ENCODE data around the gene MDP1. TPM values are rescaled to one million over a fixed set of nuclear protein-coding genes. Genes with fewer than 3 reads are reported as not detected.

Gene MDP1
- total and polyA plus RNA-seq, 10 of the 15 experiments (the other 5 are each of a cell fraction or from before 2014, with no cell fraction given) = 10.4 to 45.8 (median 23.5) TPM

GRCh38 chr14:24197056-24197450 is 18.8 kb downstream of the MDP1 start:
- in situ Hi-C loops (cut with MboI) (no loop called here), intact Hi-C loops (cut with micrococcal nuclease; ENCODE audit: unreplicated experiment) (no loop called here)
- 5% methylated on average over 1 of the region's 2 CpGs for WGBS (ENCODE audit: insufficient coverage, insufficient replicate concordance, low lambda C conversion rate, missing lambda C conversion rate)
- H3K4me1 ChIP-seq (ENCODE audit: control insufficient read depth, insufficient read depth, low read length) = peaks cover 15% of the 10 kb centered on the region
- DNase-seq (ENCODE audit: low read depth, low spot score) = no peak
- no TSS peak for BruUV-seq (replicated peaks)
- H3K4me2 ChIP-seq (ENCODE audit: control insufficient read depth, insufficient read depth) = peak overlapping the region; percentile 90
- H3K4me3 ChIP-seq = peak overlapping the region; percentile 68
- H3K9me3 ChIP-seq (replicated peaks; ENCODE audit: control insufficient read depth, insufficient read depth, low read length) = peaks cover 2% of the 10 kb centered on the region; the same call in 2 of the 3 replicates
- TF ChIP-seq MYB (IDR thresholded peaks at IDR 0.05; ENCODE audit: borderline replicate concordance, low read depth, low read length) (no peak), NFYB (IDR thresholded peaks at IDR 0.05; ENCODE audit: insufficient read depth, low read depth, low read length) (no peak), NBN (IDR thresholded peaks at IDR 0.05) (0 out of 2 replicates have a peak, but pooled peaks have one; percentile 16)
- ChIA-PET POLR2A (interaction anchor here (0.8 to 3.9 kb wide), 9 partner anchors 13 to 82 kb away, joined by 3 to 50 read pairs (median 6); partner anchors contain the start of genes CHMP4A, GMPR2, IRF9 and NEDD8), CTCF (interaction anchor here (1.8 kb wide), 1 partner anchor 35 kb away, joined by 7 read pairs; the partner anchor contains the start of gene IRF9), SMC1A (ENCODE audit: uncharacterized antibody, unreplicated experiment) (interaction anchor here (1.2 to 2.5 kb wide), 3 partner anchors 11 to 101 kb away, joined by 3 to 10 read pairs (median 8); partner anchors contain the start of gene TINF2), RAD21 (ENCODE audit: unreplicated experiment) (interaction anchor here (1.4 to 2.4 kb wide), 2 partner anchors 36 to 111 kb away, joined by 3 to 9 read pairs; partner anchors contain the start of genes CIDEB and IRF9)
- H3K27me3 ChIP-seq (replicated peaks in 1 of 2; ENCODE audit: control insufficient read depth in 2 of 2, insufficient read depth in 2 of 2, low read length in 1 of 2) = no peaks in the 10 kb centered on the region
- FAIRE-seq = no peak
- H3K27ac ChIP-seq (ENCODE audit: control insufficient read depth, insufficient read depth) = peak overlapping the region; percentile 96
- H2AFZ ChIP-seq (ENCODE audit: control insufficient read depth, low read depth, low read length) = no peak overlapping the region
- H4K20me1 ChIP-seq (ENCODE audit: control insufficient read depth, insufficient read depth) = no peaks in the 10 kb centered on the region
- no peak for ATAC-seq
- peak overlapping the region; percentile 92 for H3K9ac ChIP-seq (ENCODE audit: control insufficient read depth, insufficient read depth, low read length)
- H3K36me3 ChIP-seq (ENCODE audit: control insufficient read depth in 2 of 2, insufficient read depth in 2 of 2, low read length in 1 of 2) = peaks cover 0 to 4% of the 10 kb centered on the region in 2 experiments; a peak in 2 of 4 replicates
- peaks cover 48% of the 10 kb centered on the region for H3K79me2 ChIP-seq (ENCODE audit: control insufficient read depth, insufficient read depth, low read length)

All from GM12878 (cell line).